ENCODE data around the gene DGKI.

DGKI gene

DNA sequence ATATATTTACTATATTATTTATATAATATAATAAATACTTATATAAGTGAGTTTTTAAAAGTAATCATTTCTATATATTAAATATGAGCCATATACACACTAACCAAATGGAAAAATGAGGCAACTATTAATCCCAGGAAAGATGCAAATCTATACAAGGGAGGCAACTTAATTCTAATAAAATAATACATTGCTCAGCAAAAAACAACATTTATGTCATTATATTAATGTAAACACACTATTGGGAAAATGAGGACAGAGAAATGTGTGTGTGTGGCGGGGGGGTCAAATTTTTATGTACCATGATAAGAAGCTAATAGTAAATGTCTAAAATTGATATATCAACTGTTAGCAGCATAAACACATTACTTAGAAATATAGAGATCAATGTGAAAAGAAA, 23.3 kb upstream of the DGKI start:
- Histone ChIP-seq H3K9ac (ENCODE audit: low read depth, low read length) (no peak overlapping the region), H3K4me3 (ENCODE audit: low read depth, low read length) (no peak overlapping the region), H3K36me3 (ENCODE audit: control insufficient read depth, insufficient read depth, low read length) (no peaks in the 10 kb centered on the region), H3K27me3 (ENCODE audit: control insufficient read depth, insufficient read depth, low read length) (no peaks in the 10 kb centered on the region), H3K9me3 (ENCODE audit: control insufficient read depth, insufficient read depth, low read length) (no peaks in the 10 kb centered on the region), H3K4me1 (ENCODE audit: control insufficient read depth, insufficient read depth, low read length) (no peaks in the 10 kb centered on the region)

DNA sequence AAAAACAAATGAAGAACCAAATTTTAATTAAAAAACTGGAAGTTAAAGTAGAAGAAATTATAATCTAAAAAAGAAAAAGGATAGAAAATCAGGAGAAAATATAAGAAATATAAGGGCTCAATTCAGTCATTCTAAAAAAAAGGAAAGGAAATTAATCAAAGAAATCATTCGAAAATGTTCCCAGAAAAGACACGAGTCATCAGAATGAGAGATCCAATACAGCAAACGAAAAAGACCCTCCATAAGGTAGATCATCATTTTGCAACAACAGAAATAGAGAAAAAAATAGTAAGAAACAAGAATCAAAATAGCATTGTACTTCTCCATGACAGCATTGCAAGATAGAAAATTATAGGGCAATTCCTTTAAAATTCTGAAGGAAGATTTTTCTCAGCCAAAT, 22.5 kb upstream of the DGKI start:
- H3K4me3 ChIP-seq (ENCODE audit: low read depth, low read length), result no peak overlapping the region
- H3K36me3 ChIP-seq (ENCODE audit: control insufficient read depth, insufficient read depth, low read length), result no peaks in the 10 kb centered on the region
- H3K27me3 ChIP-seq (ENCODE audit: control insufficient read depth, insufficient read depth, low read length), result no peaks in the 10 kb centered on the region
- no peak overlapping the region for H3K9ac ChIP-seq (ENCODE audit: low read depth, low read length)
- no peaks in the 10 kb centered on the region for H3K9me3 ChIP-seq (ENCODE audit: control insufficient read depth, insufficient read depth, low read length)
- no peaks in the 10 kb centered on the region for H3K4me1 ChIP-seq (ENCODE audit: control insufficient read depth, insufficient read depth, low read length)

DNA sequence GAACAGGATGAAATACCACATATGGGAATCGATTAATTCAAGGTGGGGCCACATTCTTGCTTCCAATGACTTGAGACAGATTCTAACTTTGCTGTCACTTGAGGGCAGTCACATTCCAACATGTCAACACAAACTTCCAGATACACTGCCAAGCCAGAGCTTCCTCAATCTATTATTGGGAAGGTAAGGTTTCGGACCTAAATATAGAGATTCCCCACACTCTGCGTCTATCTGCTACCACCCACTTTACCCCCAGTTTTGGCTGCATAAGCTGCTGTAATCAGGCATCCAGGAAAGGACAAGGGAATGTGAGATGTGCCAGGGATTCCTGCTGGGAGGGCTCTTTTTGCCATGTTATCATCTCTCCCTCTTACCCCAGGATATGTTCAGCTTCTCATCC, 20.5 kb upstream of the DGKI start:
- Histone ChIP-seq H3K4me3 (ENCODE audit: low read depth, low read length) (no peak overlapping the region), H3K4me1 (ENCODE audit: control insufficient read depth, insufficient read depth, low read length) (no peaks in the 10 kb centered on the region), H3K9me3 (ENCODE audit: control insufficient read depth, insufficient read depth, low read length) (no peaks in the 10 kb centered on the region), H3K27me3 (ENCODE audit: control insufficient read depth, insufficient read depth, low read length) (no peaks in the 10 kb centered on the region), H3K36me3 (ENCODE audit: control insufficient read depth, insufficient read depth, low read length) (no peaks in the 10 kb centered on the region), H3K9ac (ENCODE audit: low read depth, low read length) (no peak overlapping the region)

DNA sequence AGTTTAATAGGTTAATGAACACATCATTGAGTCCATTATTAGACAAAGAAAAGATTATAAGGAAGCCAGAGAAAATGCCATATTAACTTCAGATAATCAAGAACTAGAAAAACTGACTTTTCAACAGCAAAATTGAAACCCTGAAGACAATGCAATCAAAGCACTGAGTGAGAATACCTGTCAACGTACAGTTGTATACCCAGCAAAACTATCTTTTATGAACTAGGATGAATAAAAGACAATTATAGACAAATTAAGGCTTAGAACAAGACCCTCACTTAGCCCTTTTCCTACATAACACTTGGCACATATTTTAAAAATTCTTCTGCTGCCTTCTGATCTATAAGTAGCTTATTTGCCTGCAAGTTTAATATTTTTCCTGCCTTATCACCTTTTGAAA, 19.0 kb upstream of the DGKI start:
- no peaks in the 10 kb centered on the region for H3K4me1 ChIP-seq (ENCODE audit: control insufficient read depth, insufficient read depth, low read length)
- H3K4me3 ChIP-seq (ENCODE audit: low read depth, low read length), result no peak overlapping the region
- H3K27me3 ChIP-seq (ENCODE audit: control insufficient read depth, insufficient read depth, low read length), result no peaks in the 10 kb centered on the region
- H3K9ac ChIP-seq (ENCODE audit: low read depth, low read length), result no peak overlapping the region
- no peaks in the 10 kb centered on the region for H3K9me3 ChIP-seq (ENCODE audit: control insufficient read depth, insufficient read depth, low read length)
- H3K36me3 ChIP-seq (ENCODE audit: control insufficient read depth, insufficient read depth, low read length), result no peaks in the 10 kb centered on the region

DNA sequence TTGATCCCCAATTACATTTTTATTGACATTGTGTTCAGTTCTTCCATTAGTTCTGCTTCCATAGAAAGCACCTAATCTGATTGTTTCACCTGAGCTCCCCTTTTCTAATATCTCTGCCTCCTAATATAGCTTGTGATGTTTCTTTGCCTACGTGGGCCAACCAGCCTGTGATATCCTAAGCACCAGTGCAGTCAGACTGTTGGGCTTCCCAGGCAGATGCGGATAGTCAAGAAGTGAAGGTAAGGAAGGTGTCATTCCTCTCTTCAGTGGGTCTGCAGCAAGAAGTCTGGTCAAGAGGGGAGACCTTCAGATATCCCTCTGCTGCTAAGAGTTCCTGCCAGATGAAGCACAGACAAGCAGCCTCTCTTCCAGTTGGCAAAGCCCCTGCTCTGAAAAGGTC, 16.2 kb upstream of the DGKI start:
- H3K4me3 ChIP-seq (ENCODE audit: low read depth, low read length), result no peak overlapping the region
- no peak overlapping the region for H3K9ac ChIP-seq (ENCODE audit: low read depth, low read length)
- no peaks in the 10 kb centered on the region for H3K4me1 ChIP-seq (ENCODE audit: control insufficient read depth, insufficient read depth, low read length)
- H3K27me3 ChIP-seq (ENCODE audit: control insufficient read depth, insufficient read depth, low read length), result no peaks in the 10 kb centered on the region
- no peaks in the 10 kb centered on the region for H3K36me3 ChIP-seq (ENCODE audit: control insufficient read depth, insufficient read depth, low read length)
- H3K9me3 ChIP-seq (ENCODE audit: control insufficient read depth, insufficient read depth, low read length), result no peaks in the 10 kb centered on the region

DNA sequence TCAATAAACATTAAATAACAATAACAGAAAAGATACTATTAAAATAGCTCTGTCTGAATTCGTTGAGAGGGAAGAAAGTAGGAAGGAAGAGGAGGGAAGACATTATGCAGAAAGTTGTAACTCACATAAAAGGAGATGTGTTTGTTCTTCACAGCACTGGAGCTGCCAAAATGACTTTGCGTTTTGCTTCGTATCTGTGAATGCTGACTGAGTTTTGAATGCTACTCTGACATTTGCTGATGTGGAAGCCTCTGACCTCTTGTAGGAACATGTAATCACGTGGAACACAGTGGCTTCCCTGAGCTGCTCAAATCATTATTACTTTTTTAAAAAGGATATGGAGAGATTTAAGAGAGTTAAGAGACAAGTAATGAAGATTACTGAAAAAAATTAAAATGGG, 15.6 kb upstream of the DGKI start:
- no peaks in the 10 kb centered on the region for H3K36me3 ChIP-seq (ENCODE audit: control insufficient read depth, insufficient read depth, low read length)
- no peaks in the 10 kb centered on the region for H3K4me1 ChIP-seq (ENCODE audit: control insufficient read depth, insufficient read depth, low read length)
- no peak overlapping the region for H3K4me3 ChIP-seq (ENCODE audit: low read depth, low read length)
- H3K9ac ChIP-seq (ENCODE audit: low read depth, low read length), result no peak overlapping the region
- H3K9me3 ChIP-seq (ENCODE audit: control insufficient read depth, insufficient read depth, low read length), result no peaks in the 10 kb centered on the region
- no peaks in the 10 kb centered on the region for H3K27me3 ChIP-seq (ENCODE audit: control insufficient read depth, insufficient read depth, low read length)

DNA sequence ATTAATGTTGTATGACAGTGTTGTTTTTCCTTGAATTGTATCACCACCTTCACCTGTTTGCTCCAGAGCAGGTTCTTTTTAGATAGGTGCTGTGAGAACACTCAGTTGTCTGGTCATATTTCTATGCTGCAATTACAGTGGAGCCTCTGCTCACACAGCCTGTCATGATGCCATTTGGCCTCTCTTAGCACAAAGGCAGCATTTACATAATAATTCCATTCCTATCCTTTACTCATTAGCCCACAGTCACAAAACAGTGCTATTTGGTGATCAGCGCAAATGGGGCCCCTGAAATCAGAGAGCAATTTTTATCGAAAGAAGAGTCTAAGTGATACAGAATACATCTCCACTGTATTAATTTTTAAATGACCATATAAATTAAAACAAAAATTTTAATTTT, 13.8 kb upstream of the DGKI start:
- H3K4me3 ChIP-seq (ENCODE audit: low read depth, low read length), result no peak overlapping the region
- no peak overlapping the region for H3K9ac ChIP-seq (ENCODE audit: low read depth, low read length)
- H3K4me1 ChIP-seq (ENCODE audit: control insufficient read depth, insufficient read depth, low read length), result no peaks in the 10 kb centered on the region
- H3K27me3 ChIP-seq (ENCODE audit: control insufficient read depth, insufficient read depth, low read length), result no peaks in the 10 kb centered on the region
- H3K36me3 ChIP-seq (ENCODE audit: control insufficient read depth, insufficient read depth, low read length), result no peaks in the 10 kb centered on the region
- no peaks in the 10 kb centered on the region for H3K9me3 ChIP-seq (ENCODE audit: control insufficient read depth, insufficient read depth, low read length)

DNA sequence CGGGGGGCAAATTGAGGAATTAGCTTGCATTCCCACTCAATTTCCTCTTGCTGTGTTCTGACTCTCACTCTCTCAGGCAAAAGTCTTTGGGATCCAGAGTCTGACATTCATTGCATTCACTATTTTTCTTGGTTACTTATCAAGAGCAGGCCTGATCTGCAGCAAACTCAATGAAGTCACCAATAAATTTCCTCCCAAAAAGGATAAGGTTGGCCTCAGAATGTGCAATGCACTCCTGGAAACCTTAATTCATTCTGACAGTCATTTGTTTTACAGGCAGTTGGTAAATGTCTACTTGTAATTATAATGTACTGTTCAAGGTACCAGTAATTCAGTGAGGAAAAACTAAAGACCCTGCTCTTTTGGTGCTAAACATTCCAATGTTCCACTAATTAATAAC, 6.3 kb upstream of the DGKI start:
- no peak overlapping the region for H3K4me3 ChIP-seq (ENCODE audit: low read depth, low read length)
- H3K4me1 ChIP-seq (ENCODE audit: control insufficient read depth, insufficient read depth, low read length), result no peaks in the 10 kb centered on the region
- H3K27me3 ChIP-seq (ENCODE audit: control insufficient read depth, insufficient read depth, low read length), result peaks cover 18% of the 10 kb centered on the region
- H3K9me3 ChIP-seq (ENCODE audit: control insufficient read depth, insufficient read depth, low read length), result no peaks in the 10 kb centered on the region
- no peak overlapping the region for H3K9ac ChIP-seq (ENCODE audit: low read depth, low read length)
- no peaks in the 10 kb centered on the region for H3K36me3 ChIP-seq (ENCODE audit: control insufficient read depth, insufficient read depth, low read length)

DNA sequence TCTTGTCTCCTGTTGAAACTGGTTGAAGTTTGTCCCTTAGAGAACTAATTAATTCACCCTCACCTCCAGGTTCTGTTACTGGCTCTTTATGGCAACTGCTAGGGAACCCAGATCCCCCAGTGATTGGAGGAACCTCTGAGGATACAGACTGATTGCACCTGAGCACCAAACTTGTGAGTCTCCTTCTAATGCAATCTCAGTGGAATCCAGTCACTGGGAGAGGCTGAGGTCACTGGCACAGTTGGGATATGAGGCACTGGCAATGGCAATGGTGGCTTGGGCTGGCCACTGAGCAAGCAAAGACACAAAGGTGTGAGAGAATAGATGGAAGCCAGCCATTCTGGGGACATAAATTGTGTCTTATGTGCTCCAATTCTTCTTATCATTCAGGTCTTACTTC, 5.3 kb upstream of the DGKI start:
- Histone ChIP-seq H3K4me3 (ENCODE audit: low read depth, low read length) (no peak overlapping the region), H3K36me3 (ENCODE audit: control insufficient read depth, insufficient read depth, low read length) (no peaks in the 10 kb centered on the region), H3K9me3 (ENCODE audit: control insufficient read depth, insufficient read depth, low read length) (no peaks in the 10 kb centered on the region), H3K4me1 (ENCODE audit: control insufficient read depth, insufficient read depth, low read length) (peaks cover 3% of the 10 kb centered on the region), H3K27me3 (ENCODE audit: control insufficient read depth, insufficient read depth, low read length) (peaks cover 26% of the 10 kb centered on the region), H3K9ac (ENCODE audit: low read depth, low read length) (no peak overlapping the region)

DNA sequence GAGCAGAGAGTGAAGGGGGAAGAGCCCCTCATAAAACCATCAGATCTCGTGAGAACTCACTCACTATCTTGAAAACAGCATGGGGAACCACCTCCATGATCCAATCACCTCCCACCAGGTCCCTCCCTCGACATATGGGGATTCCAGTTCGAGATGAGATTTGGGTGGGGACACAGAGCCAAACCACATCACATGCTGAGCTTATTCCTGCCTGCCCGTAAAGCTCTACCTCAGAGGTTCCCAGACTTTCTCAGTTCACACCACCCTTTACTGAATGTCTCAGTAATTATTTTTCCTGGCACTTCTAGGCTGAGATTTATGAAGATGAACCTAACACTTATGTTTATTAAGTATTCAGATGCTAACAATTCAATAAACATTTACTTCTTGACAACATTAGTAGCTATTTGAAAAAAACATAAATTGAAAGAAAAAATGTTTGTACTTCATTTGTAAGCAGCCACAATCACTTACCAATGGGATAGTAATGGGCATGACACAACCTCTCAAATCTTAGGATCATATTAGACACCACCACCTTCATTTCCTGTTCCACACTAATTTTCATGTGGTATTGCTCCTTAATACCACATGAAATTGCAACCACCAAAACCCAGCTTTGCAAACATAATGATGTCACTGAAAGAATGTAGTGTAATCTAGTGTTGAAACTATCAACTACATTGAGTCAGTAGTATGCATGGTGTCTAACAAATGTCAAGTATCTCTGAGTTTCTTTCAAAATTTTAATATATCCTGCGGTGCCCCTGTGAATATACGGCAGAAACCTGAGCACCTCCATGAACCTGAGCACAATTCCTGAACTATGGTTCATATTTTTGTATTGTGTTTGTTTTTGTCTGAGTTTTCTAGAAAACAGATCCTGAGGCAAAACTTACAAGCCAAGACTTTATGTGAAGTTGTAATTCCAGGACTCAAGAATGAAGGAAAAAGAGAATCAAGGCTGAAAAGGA, 4.5 kb upstream of the DGKI start:
- Histone ChIP-seq H3K9me3 (ENCODE audit: control insufficient read depth, insufficient read depth, low read length) (no peaks in the 10 kb centered on the region), H3K36me3 (ENCODE audit: control insufficient read depth, insufficient read depth, low read length) (no peaks in the 10 kb centered on the region), H3K4me1 (ENCODE audit: control insufficient read depth, insufficient read depth, low read length) (peaks cover 3% of the 10 kb centered on the region), H3K9ac (ENCODE audit: low read depth, low read length) (no peak overlapping the region), H3K4me3 (ENCODE audit: low read depth, low read length) (no peak overlapping the region), H3K27me3 (ENCODE audit: control insufficient read depth, insufficient read depth, low read length) (peaks cover 26% of the 10 kb centered on the region)

DNA sequence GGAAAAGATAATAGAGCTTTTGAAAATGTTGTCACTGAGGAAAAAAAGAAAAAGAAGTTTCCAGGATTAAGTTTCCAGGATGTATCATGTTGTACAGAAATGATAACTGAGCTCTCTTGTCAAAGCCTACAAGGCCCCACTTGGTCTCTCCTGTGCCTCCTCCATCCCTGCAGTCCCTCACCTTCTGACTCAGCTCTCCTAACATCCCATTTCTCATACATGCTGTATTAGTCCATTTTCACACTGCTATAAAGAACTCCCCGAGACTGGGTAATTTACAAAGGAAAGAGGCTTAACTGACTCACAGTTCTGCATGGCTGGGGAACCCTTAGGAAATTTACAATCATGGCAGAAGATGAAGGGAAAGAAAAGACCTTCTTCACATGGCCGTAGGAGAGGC, 3.8 kb upstream of the DGKI start:
- Histone ChIP-seq H3K4me1 (ENCODE audit: control insufficient read depth, insufficient read depth, low read length) (peaks cover 3% of the 10 kb centered on the region), H3K4me3 (ENCODE audit: low read depth, low read length) (no peak overlapping the region), H3K9ac (ENCODE audit: low read depth, low read length) (no peak overlapping the region), H3K27me3 (ENCODE audit: control insufficient read depth, insufficient read depth, low read length) (peaks cover 33% of the 10 kb centered on the region), H3K36me3 (ENCODE audit: control insufficient read depth, insufficient read depth, low read length) (no peaks in the 10 kb centered on the region), H3K9me3 (ENCODE audit: control insufficient read depth, insufficient read depth, low read length) (no peaks in the 10 kb centered on the region)

DNA sequence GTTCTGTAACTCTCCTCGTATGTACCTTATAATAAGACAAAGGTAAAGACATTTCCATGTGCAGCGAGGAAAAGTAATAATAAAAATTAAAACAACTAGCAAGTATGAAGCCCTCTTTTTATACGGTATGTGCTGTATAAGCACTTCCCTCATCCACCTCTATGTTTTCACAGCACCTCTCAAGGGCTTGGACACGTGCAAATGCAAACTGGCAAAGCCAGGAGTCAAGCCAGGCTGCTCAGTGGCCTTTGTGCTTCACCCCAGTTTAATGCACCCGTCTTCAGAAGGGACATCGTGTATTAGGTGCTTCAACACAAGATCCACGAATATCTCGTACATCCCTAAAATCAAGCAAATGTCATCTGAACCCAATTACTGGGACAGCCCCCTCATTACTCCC, 1.3 kb upstream of the DGKI start:
- H3K9ac ChIP-seq (ENCODE audit: low read depth, low read length), result no peak overlapping the region
- peaks cover 12% of the 10 kb centered on the region for H3K4me1 ChIP-seq (ENCODE audit: control insufficient read depth, insufficient read depth, low read length)
- no peaks in the 10 kb centered on the region for H3K9me3 ChIP-seq (ENCODE audit: control insufficient read depth, insufficient read depth, low read length)
- no peaks in the 10 kb centered on the region for H3K36me3 ChIP-seq (ENCODE audit: control insufficient read depth, insufficient read depth, low read length)
- H3K27me3 ChIP-seq (ENCODE audit: control insufficient read depth, insufficient read depth, low read length), result peaks cover 44% of the 10 kb centered on the region
- H3K4me3 ChIP-seq (ENCODE audit: low read depth, low read length), result peak overlapping the region; percentile 71

Data from iPS-15b (cell line).